GM18870 (cell line): ENCODE measurements around the gene UBFD1.
"Not testable (repeated sequence)": the region's sequence is repeated elsewhere in the genome, so short reads cannot be mapped to it uniquely, and the experiment has no call there.

Source experiments
- ATAC-seq: cut with Tn5 transposase; IDR thresholded peaks from one replicate; pipeline ENCODE4 v1.9.1; 2021; ENCODE audit warnings: moderate library complexity; ENCODE audit not compliant: unreplicated experiment

Gene UBFD1

GRCh38 chr16:23564575-23565363 is 7.2 kb downstream of the UBFD1 start:
- no peak for ATAC-seq

- no peak for ATAC-seq
Observed at GRCh38 chr16:23566724-23567123, 9.2 kb downstream of the UBFD1 start.

- ATAC-seq, result no peak
Observed at GRCh38 chr16:23567602-23568001, 10.1 kb downstream of the UBFD1 start.

- no peak for ATAC-seq
Observed at GRCh38 chr16:23570992-23571632, 13.6 kb downstream of the UBFD1 start.

GRCh38 chr16:23571895-23572294 is 14.4 kb downstream of the UBFD1 start:
- no peak for ATAC-seq

GRCh38 chr16:23572394-23572793 is 14.9 kb downstream of the UBFD1 start:
- ATAC-seq, result no peak

- ATAC-seq, result no peak
Observed at GRCh38 chr16:23573817-23574216, 16.3 kb downstream of the UBFD1 start.

GRCh38 chr16:23575834-23576233 is 18.3 kb downstream of the UBFD1 start:
- ATAC-seq, result no peak

GRCh38 chr16:23577493-23577892 is 20.0 kb downstream of the UBFD1 start:
- ATAC-seq, result no peak

- ATAC-seq, result no peak
Observed at GRCh38 chr16:23578101-23578830, 20.7 kb downstream of the UBFD1 start.

- no peak for ATAC-seq
Observed at GRCh38 chr16:23579371-23579770, 21.8 kb downstream of the UBFD1 start.

GRCh38 chr16:23580391-23580790 is 22.9 kb downstream of the UBFD1 start:
- ATAC-seq, result no peak

- no peak for ATAC-seq
Observed at GRCh38 chr16:23581764-23582163, 24.2 kb downstream of the UBFD1 start.

GRCh38 chr16:23583271-23583670 is 25.7 kb downstream of the UBFD1 start:
- not testable (repeated sequence) for ATAC-seq

- no peak for ATAC-seq
Observed at GRCh38 chr16:23584186-23585076, 26.9 kb downstream of the UBFD1 start.

- no peak for ATAC-seq
Observed at GRCh38 chr16:23587726-23588125, 30.2 kb downstream of the UBFD1 start.

GRCh38 chr16:23590181-23590580 is 32.7 kb downstream of the UBFD1 start:
- no peak for ATAC-seq

- ATAC-seq, result no peak
Observed at GRCh38 chr16:23594186-23594585, 36.7 kb downstream of the UBFD1 start.

- no peak for ATAC-seq
Observed at GRCh38 chr16:23595246-23595950, 37.9 kb downstream of the UBFD1 start.
